Left ventricle myocardium inferior (tissue), 1 donor: Measurements from ENCODE around the gene HNRNPUL1. TPM values are rescaled to one million over a fixed set of nuclear protein-coding genes. Genes with fewer than 3 reads are reported as not detected.
A peak's percentile ranks its signal among the peaks of the same experiment; 100 is the strongest.

Source experiments
- DNase-seq: peaks from one replicate; pipeline ENCODE4 v3.0.0-alpha.2; 2020
- H3K27ac ChIP-seq: fragments of 200-600 bp; replicated peaks from 2 replicates; pipeline ENCODE4 v1.8.0; 2021
- H3K27me3 ChIP-seq: fragments of 200-600 bp; 2 replicates; pipeline ENCODE4 v1.8.0; 2021; ENCODE audit warnings: low read depth
- H3K36me3 ChIP-seq: fragments of 200-600 bp; 2 replicates; pipeline ENCODE4 v1.8.0; 2021
- H3K4me1 ChIP-seq: fragments of 200-600 bp; 2 replicates; pipeline ENCODE4 v1.8.0; 2021
- H3K4me3 ChIP-seq: fragments of 200-600 bp; 2 replicates; pipeline ENCODE4 v1.8.0; 2021; ENCODE audit warnings: mild to moderate bottlenecking, moderate library complexity
- H3K9me3 ChIP-seq: fragments of 200-600 bp; replicated peaks from 2 replicates; pipeline ENCODE4 v1.8.0; 2021
- intact Hi-C: fragments of 100-400 bp; cut with micrococcal nuclease; formaldehyde crosslinking; loops from one replicate; pipeline ENCODE4 v1.11.0; 2022
- total RNA-seq: library from RNA; stranded (reverse); fragmentation: NEBNext Ultra II Directional; extraction: Animal tissue kit (Norgen Biotek cat#: 25700); gene quantifications from one replicate; pipeline ENCODE4 v1.2.1, GENCODE V29; 2021
- TF ChIP-seq, protein P1 (sequence below): fragments of 200-600 bp; IDR thresholded peaks from 2 replicates; pipeline ENCODE4 v1.8.0; 2021; ENCODE audit warnings: antibody characterized with exemption, mild to moderate bottlenecking, borderline replicate concordance
- donor health status: DM: no; HTN: yes; CAD: no; lungs with severe emphysema.

HNRNPUL1 gene
- total RNA-seq, 1 donor from 2014 or later, result 103 TPM

DNA sequence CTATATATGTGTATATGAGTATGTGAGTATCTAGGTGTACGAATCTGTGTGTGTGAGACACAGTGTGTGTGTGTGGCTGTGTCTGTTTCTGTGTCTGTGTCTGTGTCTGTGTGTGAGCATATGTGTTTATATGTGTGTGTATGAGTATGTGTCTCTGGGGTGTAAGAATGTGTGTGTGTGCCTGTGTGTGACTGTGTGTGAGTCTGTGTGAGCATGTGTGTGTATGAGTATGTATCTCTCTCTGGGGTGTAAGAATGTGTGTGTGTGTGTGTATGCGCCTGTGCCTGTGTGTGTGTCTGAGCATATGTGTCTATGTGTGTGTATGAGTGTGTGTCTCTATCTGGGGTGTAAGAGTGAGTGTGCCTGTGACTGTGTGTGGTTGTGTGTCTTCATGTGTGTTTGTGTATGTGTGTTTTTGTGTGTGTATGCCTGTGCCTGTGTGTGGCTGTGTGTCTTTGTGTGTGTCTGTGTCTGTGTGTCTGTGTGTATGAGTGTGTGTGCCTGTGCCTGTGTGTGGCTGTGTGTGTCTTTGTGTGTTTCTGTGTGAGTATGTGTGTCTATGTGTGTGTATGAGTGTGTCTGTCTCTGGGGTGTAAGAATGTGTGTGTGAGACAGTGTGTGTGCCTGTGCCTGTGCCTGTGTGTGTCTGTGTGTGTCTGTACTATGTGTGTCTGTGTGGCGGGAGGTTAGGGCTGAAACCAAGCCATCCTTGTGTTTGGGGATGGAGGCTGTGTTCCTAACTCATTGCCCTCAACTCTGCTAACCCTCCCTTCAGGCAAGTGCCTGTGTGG, 33.9 kb upstream of the HNRNPUL1 start:
- intact Hi-C loops, result no loop called here
- Histone ChIP-seq H3K4me1 (peaks cover 20% of the 10 kb centered on the region), H3K9me3 (no peaks in the 10 kb centered on the region), H3K36me3 (no peaks in the 10 kb centered on the region), H3K27me3 (peaks cover 39% of the 10 kb centered on the region), H3K27ac (no peak overlapping the region), H3K4me3 (no peak overlapping the region)
- no peak for DNase-seq
- TF ChIP-seq, protein P1, sequence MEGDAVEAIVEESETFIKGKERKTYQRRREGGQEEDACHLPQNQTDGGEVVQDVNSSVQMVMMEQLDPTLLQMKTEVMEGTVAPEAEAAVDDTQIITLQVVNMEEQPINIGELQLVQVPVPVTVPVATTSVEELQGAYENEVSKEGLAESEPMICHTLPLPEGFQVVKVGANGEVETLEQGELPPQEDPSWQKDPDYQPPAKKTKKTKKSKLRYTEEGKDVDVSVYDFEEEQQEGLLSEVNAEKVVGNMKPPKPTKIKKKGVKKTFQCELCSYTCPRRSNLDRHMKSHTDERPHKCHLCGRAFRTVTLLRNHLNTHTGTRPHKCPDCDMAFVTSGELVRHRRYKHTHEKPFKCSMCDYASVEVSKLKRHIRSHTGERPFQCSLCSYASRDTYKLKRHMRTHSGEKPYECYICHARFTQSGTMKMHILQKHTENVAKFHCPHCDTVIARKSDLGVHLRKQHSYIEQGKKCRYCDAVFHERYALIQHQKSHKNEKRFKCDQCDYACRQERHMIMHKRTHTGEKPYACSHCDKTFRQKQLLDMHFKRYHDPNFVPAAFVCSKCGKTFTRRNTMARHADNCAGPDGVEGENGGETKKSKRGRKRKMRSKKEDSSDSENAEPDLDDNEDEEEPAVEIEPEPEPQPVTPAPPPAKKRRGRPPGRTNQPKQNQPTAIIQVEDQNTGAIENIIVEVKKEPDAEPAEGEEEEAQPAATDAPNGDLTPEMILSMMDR, result no peak

DNA sequence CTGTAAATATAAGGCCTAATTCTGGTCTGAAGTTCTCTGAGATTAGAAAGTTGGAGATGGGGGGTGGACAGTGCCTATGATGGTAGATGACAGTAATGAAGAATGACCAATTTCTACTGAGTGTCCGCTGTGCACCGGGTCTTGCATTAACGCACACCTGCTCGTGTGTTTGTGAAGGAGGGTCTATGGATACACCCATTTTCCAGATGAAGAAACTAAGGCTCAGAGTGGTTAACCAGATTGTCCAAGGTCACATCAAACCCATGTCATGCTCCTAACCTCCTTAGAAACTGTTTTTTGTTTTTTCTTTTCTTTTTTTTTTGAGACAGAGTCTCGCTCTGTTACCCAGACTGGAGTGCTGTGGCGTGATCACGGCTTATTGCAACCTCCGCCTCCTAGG, 31.5 kb upstream of the HNRNPUL1 start:
- intact Hi-C loops, result no loop called here
- DNase-seq, result no peak
- no peaks in the 10 kb centered on the region for H3K9me3 ChIP-seq
- no peaks in the 10 kb centered on the region for H3K4me1 ChIP-seq
- peaks cover 2% of the 10 kb centered on the region for H3K36me3 ChIP-seq
- TF ChIP-seq, protein P1, result no peak
- H3K4me3 ChIP-seq, result no peak overlapping the region
- H3K27ac ChIP-seq, result no peak overlapping the region
- H3K27me3 ChIP-seq, result peaks cover 22% of the 10 kb centered on the region

DNA sequence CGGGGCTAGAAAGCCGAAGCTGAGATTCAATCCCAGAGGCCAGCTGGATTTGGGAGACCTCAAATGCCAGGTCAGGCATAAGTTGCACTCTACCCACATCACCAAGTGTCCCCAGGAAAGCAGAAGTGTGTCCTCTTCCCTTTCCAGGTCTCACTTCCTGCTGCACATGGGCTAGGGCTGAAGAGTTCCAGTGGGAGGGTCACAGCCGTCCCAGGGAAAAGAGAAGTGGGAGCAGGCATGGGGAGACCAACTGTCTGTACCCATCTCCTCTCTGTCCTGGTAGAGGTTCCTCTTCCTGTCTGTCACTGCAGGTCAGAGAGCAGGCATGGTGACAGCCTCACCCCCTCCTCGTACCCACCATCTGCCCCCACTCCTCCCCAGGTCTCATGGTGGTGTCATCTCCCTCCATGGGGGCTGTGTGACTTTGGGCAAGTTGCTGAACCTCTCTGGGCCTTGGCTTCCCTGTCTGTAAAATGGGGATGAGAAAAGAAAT, 30.4 kb upstream of the HNRNPUL1 start:
- Histone ChIP-seq H3K36me3 (peaks cover 11% of the 10 kb centered on the region), H3K27ac (no peak overlapping the region)
- DNase-seq, result peak; percentile 34

DNA sequence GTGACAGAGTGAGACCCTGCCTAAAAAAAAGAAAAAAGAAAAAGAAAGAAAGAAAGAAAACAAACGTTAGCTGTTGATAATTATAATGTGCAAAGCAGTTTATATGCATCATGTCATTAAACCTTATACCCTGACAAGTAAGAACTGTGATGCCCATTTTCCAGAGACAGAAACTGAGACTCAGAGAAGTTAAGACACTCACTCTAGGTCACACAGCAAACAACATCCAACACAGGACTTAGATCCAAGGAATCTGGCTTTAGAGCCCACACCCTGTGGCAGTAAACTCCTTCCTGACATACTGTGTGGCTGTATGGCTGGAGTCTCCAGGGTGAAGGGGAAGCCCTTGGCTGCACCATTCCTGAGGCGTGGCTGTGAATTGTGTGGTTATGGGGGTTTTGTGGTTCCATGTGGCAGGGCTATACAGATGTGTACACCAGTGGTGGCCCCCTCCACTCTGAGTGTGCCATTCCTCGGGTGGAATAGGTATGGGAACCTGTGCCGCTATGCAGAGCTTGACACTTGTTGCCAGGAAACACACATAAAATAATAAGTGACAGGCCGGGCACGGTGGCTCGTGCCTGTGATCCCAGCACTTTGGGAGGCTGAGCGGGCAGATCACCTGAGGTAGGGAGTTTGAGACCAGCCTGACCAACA, 29.5 kb upstream of the HNRNPUL1 start:
- no peak for DNase-seq
- Histone ChIP-seq H3K4me1 (no peaks in the 10 kb centered on the region), H3K36me3 (peaks cover 16% of the 10 kb centered on the region), H3K4me3 (no peak overlapping the region), H3K9me3 (no peaks in the 10 kb centered on the region), H3K27ac (no peak overlapping the region), H3K27me3 (peaks cover 9% of the 10 kb centered on the region)
- intact Hi-C loops, result no loop called here
- TF ChIP-seq, protein P1, result no peak

More for the DNA sequence above, 30.4 kb upstream of the HNRNPUL1 start:
- no peaks in the 10 kb centered on the region for H3K4me1 ChIP-seq
- intact Hi-C loops, result no loop called here
- H3K27me3 ChIP-seq, result peaks cover 14% of the 10 kb centered on the region
- no peak overlapping the region for H3K4me3 ChIP-seq
- TF ChIP-seq, protein P1, result no peak
- no peaks in the 10 kb centered on the region for H3K9me3 ChIP-seq

DNA sequence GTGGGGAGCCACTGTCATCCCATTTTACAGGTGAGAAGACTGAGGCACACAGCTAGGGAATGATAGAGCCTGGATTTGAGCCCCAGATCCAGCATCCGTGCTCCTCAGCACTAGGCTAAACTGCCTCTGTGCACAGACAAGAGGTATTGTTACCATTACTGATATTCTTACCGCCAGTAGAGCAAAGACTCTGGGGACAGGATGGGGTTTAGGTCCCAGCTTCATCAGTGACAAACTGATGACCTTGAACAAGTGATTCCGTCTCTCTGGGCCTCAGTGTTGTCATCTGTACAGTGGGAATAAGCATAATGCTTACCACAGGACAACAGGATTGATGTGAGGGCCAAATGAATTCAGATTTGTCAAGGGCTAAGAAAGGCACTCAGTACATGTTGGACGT, 28.7 kb upstream of the HNRNPUL1 start:
- TF ChIP-seq, protein P1, result no peak
- no peak for DNase-seq
- Histone ChIP-seq H3K4me3 (no peak overlapping the region), H3K36me3 (peaks cover 18% of the 10 kb centered on the region), H3K4me1 (no peaks in the 10 kb centered on the region), H3K9me3 (no peaks in the 10 kb centered on the region), H3K27ac (no peak overlapping the region), H3K27me3 (peaks cover 9% of the 10 kb centered on the region)
- intact Hi-C loops, result no loop called here
